ENCODE data around the gene ADPRH.

ADPRH gene

DNA sequence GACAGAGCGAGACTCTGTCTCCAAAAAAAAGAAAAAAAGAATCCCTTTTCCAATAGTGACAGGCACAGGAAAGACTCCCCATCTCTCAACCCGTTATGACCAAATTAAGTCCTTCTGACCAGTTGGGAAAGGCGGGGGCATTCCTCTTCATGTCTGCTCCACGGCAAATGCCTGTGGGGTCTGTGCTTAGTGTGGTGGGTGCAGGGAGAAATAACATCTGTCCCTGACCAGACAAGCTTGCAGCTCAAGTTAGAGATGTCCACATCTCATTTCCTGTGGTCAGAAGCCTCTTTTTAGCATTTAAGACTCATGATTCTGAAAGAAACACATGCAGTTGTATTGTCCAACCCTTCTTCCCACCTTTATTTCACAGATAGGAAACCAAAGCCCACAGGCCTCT, 34.6 kb downstream of the ADPRH start:
- H3K27me3 ChIP-seq (ENCODE audit: insufficient read depth, low read length, poor library complexity, severe bottlenecking), result peaks cover under 1% of the 10 kb centered on the region
- H3K9ac ChIP-seq (ENCODE audit: low read depth, low read length, poor library complexity, severe bottlenecking), result no peak overlapping the region
- H3K9me3 ChIP-seq (ENCODE audit: insufficient read depth, low read depth, low read length), result no peaks in the 10 kb centered on the region
- no peaks in the 10 kb centered on the region for H3K4me1 ChIP-seq (ENCODE audit: insufficient read depth, low read length, poor library complexity, severe bottlenecking)
- no peak overlapping the region for H3K4me2 ChIP-seq (ENCODE audit: low read depth, low read length, poor library complexity, severe bottlenecking)
- H3K79me2 ChIP-seq (ENCODE audit: insufficient read depth, low read length), result no peaks in the 10 kb centered on the region
- no peaks in the 10 kb centered on the region for H3F3A ChIP-seq (ENCODE audit: low read depth)
- no peak for TF ChIP-seq EZH2phosphoT487 (IDR thresholded peaks at IDR 0.05; ENCODE audit: borderline replicate concordance)
- TF ChIP-seq, protein P1, sequence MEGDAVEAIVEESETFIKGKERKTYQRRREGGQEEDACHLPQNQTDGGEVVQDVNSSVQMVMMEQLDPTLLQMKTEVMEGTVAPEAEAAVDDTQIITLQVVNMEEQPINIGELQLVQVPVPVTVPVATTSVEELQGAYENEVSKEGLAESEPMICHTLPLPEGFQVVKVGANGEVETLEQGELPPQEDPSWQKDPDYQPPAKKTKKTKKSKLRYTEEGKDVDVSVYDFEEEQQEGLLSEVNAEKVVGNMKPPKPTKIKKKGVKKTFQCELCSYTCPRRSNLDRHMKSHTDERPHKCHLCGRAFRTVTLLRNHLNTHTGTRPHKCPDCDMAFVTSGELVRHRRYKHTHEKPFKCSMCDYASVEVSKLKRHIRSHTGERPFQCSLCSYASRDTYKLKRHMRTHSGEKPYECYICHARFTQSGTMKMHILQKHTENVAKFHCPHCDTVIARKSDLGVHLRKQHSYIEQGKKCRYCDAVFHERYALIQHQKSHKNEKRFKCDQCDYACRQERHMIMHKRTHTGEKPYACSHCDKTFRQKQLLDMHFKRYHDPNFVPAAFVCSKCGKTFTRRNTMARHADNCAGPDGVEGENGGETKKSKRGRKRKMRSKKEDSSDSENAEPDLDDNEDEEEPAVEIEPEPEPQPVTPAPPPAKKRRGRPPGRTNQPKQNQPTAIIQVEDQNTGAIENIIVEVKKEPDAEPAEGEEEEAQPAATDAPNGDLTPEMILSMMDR (conservative IDR thresholded peaks at IDR 0.05; ENCODE audit: low read length), result no peak
- H2AFZ ChIP-seq (ENCODE audit: low read length), result no peak overlapping the region
- no peaks in the 10 kb centered on the region for H4K20me1 ChIP-seq (ENCODE audit: insufficient read depth, low read length, poor library complexity, severe bottlenecking)
- no peaks in the 10 kb centered on the region for H3K9me2 ChIP-seq (replicated peaks; ENCODE audit: low read depth, low read length)
- no peak overlapping the region for H3K4me3 ChIP-seq (ENCODE audit: low read length, poor library complexity, severe bottlenecking)
- H3K36me3 ChIP-seq (ENCODE audit: insufficient read depth, low read length), result no peaks in the 10 kb centered on the region

DNA sequence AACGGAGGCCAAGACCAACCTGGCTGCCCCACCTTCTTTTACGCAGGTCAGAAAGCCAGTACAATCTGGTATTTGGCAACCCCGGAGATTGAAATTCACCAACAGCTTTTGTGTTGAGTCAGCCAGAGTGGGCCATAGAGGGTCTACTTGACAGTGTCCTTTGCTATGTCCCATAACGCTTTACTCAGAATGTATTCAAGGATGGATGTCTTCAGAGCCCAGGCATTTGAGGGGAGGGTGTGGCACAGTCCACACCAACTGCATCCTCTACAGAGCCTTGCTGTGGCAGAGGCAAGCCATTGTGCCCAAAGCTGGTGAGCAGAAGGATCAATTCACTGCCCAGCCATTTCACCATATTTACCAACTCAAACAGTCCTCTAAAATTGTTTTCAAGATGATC, 36.8 kb downstream of the ADPRH start:
- TF ChIP-seq, protein P1 (conservative IDR thresholded peaks at IDR 0.05; ENCODE audit: low read length), result no peak
- TF ChIP-seq EZH2phosphoT487 (IDR thresholded peaks at IDR 0.05; ENCODE audit: borderline replicate concordance), result no peak
- Histone ChIP-seq H3K36me3 (ENCODE audit: insufficient read depth, low read length) (no peaks in the 10 kb centered on the region), H3K4me1 (ENCODE audit: insufficient read depth, low read length, poor library complexity, severe bottlenecking) (no peaks in the 10 kb centered on the region), H3K4me3 (ENCODE audit: low read length, poor library complexity, severe bottlenecking) (no peak overlapping the region), H3K79me2 (ENCODE audit: insufficient read depth, low read length) (no peaks in the 10 kb centered on the region), H4K20me1 (ENCODE audit: insufficient read depth, low read length, poor library complexity, severe bottlenecking) (no peaks in the 10 kb centered on the region), H3K9me2 (replicated peaks; ENCODE audit: low read depth, low read length) (no peaks in the 10 kb centered on the region), H3F3A (ENCODE audit: low read depth) (no peaks in the 10 kb centered on the region), H3K9ac (ENCODE audit: low read depth, low read length, poor library complexity, severe bottlenecking) (no peak overlapping the region), H3K4me2 (ENCODE audit: low read depth, low read length, poor library complexity, severe bottlenecking) (no peak overlapping the region), H2AFZ (ENCODE audit: low read length) (no peak overlapping the region), H3K9me3 (ENCODE audit: insufficient read depth, low read depth, low read length) (no peaks in the 10 kb centered on the region), H3K27me3 (ENCODE audit: insufficient read depth, low read length, poor library complexity, severe bottlenecking) (peaks cover 5% of the 10 kb centered on the region)

DNA sequence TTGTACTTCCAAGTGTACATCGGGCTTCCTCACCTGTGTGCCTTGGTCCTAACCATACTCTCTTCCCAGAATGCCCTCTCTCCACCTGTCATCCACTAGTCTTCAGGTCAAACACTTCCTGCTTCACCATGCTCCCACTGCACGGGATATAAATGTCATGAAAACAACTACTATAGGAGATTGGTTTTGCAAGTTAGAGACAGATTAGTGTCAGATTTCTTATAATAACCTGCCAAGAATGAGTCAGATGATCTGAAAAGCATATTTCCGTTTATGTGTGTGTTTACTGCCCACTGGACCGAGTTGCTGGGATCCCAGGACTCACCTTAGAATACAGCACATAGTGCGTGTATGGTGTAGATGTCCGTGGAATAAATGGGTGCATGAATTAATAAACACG, 39.8 kb downstream of the ADPRH start:
- Histone ChIP-seq H3K9ac (ENCODE audit: low read depth, low read length, poor library complexity, severe bottlenecking) (no peak overlapping the region), H2AFZ (ENCODE audit: low read length) (no peak overlapping the region), H3K27me3 (ENCODE audit: insufficient read depth, low read length, poor library complexity, severe bottlenecking) (peaks cover 5% of the 10 kb centered on the region), H4K20me1 (ENCODE audit: insufficient read depth, low read length, poor library complexity, severe bottlenecking) (no peaks in the 10 kb centered on the region), H3F3A (ENCODE audit: low read depth) (no peaks in the 10 kb centered on the region), H3K36me3 (ENCODE audit: insufficient read depth, low read length) (no peaks in the 10 kb centered on the region), H3K9me3 (ENCODE audit: insufficient read depth, low read depth, low read length) (no peaks in the 10 kb centered on the region), H3K9me2 (replicated peaks; ENCODE audit: low read depth, low read length) (no peaks in the 10 kb centered on the region), H3K4me2 (ENCODE audit: low read depth, low read length, poor library complexity, severe bottlenecking) (no peak overlapping the region), H3K4me3 (ENCODE audit: low read length, poor library complexity, severe bottlenecking) (no peak overlapping the region), H3K79me2 (ENCODE audit: insufficient read depth, low read length) (no peaks in the 10 kb centered on the region), H3K4me1 (ENCODE audit: insufficient read depth, low read length, poor library complexity, severe bottlenecking) (no peaks in the 10 kb centered on the region)
- no peak for TF ChIP-seq EZH2phosphoT487 (IDR thresholded peaks at IDR 0.05; ENCODE audit: borderline replicate concordance)
- TF ChIP-seq, protein P1 (conservative IDR thresholded peaks at IDR 0.05; ENCODE audit: low read length), result no peak

Measured in Loucy (cell line).